ENCODE results near the gene RAD9A.
"Not testable (repeated sequence)": the region's sequence is repeated elsewhere in the genome, so short reads cannot be mapped to it uniquely, and the experiment has no call there.

RAD9A gene

GRCh38 chr11:67418476-67419281, 26.9 kb downstream of the RAD9A start:
- DNase-seq (ENCODE audit: insufficient read length) (no peak), FAIRE-seq (peak; percentile 68)
- TF ChIP-seq TAF1 (IDR thresholded peaks at IDR 0.05; ENCODE audit: borderline replicate concordance, low read depth, low read length): no peak
- no peak for TF ChIP-seq POLR2AphosphoS5 (IDR thresholded peaks at IDR 0.05; ENCODE audit: low read depth, low read length)
- no peak for TF ChIP-seq POLR2A (IDR thresholded peaks at IDR 0.05; ENCODE audit: low read depth, low read length)

DNA sequence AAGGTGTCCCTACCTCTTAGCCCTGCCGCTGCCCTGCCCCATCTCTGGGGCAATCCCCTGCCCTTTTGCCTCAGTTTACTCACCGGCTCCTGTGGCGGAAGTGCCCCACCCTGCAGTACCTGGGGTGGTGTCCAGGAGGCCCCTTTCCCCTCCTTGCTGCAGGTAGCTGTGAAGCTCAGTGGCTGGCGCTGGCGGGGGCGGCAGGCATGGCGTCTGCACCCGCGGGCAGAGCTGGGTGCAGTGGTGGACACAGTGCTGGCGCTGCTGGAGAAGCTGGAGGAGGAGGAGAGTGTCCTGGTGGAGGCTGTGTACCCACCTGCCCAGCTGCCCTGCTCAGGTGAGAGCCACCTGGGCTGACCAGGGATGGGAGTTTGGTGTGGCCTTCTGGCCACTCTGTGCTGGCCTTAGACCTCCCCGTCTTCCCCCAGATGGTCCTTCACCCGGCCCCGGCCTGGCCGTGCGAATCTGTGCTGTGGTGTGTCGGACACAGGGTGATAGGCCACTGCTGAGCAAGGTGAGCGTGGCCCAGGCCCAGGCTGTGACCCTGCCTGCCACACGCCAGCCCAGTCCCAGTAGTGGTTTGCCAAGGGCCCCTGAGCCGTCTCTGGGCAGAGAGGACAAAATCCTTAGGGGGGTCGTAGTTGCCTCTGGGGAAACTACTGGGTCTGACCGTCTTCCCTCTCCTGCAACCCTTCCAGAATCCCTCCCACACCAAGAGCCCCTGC, 27.7 kb downstream of the RAD9A start:
- no peak for TF ChIP-seq POLR2A (IDR thresholded peaks at IDR 0.05; ENCODE audit: low read depth, low read length)
- TF ChIP-seq TAF1 (IDR thresholded peaks at IDR 0.05; ENCODE audit: borderline replicate concordance, low read depth, low read length): no peak
- TF ChIP-seq POLR2AphosphoS5 (IDR thresholded peaks at IDR 0.05; ENCODE audit: low read depth, low read length): no peak
- FAIRE-seq (no peak), DNase-seq (ENCODE audit: insufficient read length) (no peak)

DNA sequence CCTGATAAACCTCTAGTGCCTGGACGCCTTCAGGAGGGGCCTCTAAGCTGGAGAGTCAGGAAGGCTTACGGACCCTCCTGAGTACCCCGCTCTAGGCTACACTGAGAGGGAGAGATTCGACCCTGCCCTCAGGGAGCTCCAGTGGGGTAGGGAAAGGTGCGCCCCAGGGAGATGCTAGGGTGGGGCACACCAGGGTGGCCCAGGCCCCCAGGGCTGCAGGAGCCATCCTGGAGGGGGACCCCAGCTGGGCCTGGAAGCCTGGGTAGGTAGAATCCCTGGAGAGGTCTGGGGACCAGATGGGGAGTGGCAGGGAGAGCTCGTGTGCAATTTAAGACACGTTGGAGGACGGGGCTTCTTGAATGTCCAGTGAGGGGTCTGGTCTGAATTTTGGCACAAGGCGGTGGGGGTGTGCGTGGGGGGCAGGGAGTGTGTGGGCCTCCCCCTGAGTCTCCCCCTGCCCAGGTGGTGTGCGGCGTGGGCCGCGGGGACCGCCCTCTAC, 28.4 kb downstream of the RAD9A start:
- FAIRE-seq (no peak), DNase-seq (ENCODE audit: insufficient read length) (no peak)
- TF ChIP-seq POLR2A (IDR thresholded peaks at IDR 0.05; ENCODE audit: low read depth, low read length): no peak
- no peak for TF ChIP-seq TAF1 (IDR thresholded peaks at IDR 0.05; ENCODE audit: borderline replicate concordance, low read depth, low read length)
- TF ChIP-seq POLR2AphosphoS5 (IDR thresholded peaks at IDR 0.05; ENCODE audit: low read depth, low read length): no peak

DNA sequence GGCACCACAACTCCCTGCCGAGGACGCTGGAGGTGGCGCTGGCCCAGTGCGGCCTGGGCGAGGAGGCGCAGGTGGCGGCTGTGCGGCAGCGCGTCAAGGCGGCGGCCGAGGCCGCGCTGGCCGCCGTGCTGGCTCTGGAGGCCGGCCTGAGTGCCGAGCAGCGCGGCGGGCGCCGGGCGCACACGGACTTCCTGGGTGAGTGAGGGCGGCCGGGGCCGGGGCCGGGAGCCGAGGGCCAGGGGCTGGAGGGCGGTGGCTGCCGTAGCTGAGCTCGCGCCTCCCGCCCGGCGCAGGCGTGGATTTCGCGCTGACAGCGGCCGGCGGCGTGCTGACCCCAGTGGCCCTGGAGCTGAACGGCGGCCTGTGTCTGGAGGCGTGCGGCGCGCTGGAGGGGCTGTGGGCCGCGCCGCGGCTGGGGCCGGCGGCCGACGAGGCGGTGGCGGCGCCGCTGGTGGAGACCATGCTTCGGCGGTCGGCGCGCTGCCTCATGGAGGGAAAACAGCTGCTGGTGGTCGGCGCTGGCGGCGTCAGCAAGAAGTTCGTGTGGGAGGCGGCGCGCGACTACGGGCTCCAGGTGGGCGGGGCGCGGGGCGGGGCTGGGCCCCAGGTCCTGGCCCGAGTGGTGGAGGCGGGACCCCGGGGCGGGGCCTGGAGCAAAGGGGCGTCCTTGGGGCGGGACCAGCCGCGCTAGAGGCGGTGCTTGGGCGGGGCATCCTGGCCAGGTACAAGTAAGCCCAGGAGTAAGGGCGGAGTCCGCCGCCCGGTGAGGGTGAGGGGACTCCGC, 29.1 kb downstream of the RAD9A start:
- FAIRE-seq (peak; percentile 100), DNase-seq (ENCODE audit: insufficient read length) (peak; percentile 99)
- TF ChIP-seq POLR2AphosphoS5 (IDR thresholded peaks at IDR 0.05; ENCODE audit: low read depth, low read length) (no peak), POLR2A (IDR thresholded peaks at IDR 0.05; ENCODE audit: low read depth, low read length) (no peak; the same call in 1 of the 2 replicates), TAF1 (IDR thresholded peaks at IDR 0.05; ENCODE audit: borderline replicate concordance, low read depth, low read length) (no peak)

DNA sequence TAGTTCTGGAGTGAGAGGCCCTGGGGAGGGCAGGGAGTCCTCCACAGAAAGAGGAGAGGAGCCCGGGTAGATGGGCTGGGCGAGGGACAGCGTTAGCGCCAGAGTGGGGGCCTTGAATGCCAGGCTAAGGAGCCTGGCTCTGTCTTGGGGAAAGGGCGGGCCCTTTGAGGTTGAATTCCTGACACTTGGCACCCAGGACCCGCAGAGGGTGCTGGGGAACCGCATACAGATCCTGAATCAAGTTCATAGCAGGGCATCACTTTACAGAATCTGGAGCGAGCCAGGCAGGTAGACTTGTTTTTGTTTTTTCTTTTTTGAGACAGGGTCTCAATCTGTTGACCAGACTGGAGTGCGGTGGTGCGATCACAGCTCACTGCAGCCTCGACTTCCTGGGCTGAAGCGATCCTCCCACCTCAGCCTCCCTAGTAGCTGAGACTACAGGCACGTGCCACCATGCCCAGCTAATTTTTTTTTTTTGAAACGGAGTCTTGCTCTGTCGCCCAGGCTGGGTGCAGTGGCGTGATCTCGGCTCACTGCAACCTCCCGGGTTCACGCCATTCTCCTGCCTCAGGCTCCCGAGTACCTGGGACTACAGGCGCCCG, 29.7 kb downstream of the RAD9A start:
- FAIRE-seq (no peak), DNase-seq (ENCODE audit: insufficient read length) (no peak)
- TF ChIP-seq POLR2AphosphoS5 (IDR thresholded peaks at IDR 0.05; ENCODE audit: low read depth, low read length): no peak

GRCh38 chr11:67422891-67423290, 31.1 kb downstream of the RAD9A start:
- DNase-seq (ENCODE audit: insufficient read length): no peak
- FAIRE-seq: peak; percentile 63
- no peak for TF ChIP-seq POLR2A (IDR thresholded peaks at IDR 0.05; ENCODE audit: low read depth, low read length)
- TF ChIP-seq TAF1 (IDR thresholded peaks at IDR 0.05; ENCODE audit: borderline replicate concordance, low read depth, low read length): no peak
- TF ChIP-seq POLR2AphosphoS5 (IDR thresholded peaks at IDR 0.05; ENCODE audit: low read depth, low read length): no peak

DNA sequence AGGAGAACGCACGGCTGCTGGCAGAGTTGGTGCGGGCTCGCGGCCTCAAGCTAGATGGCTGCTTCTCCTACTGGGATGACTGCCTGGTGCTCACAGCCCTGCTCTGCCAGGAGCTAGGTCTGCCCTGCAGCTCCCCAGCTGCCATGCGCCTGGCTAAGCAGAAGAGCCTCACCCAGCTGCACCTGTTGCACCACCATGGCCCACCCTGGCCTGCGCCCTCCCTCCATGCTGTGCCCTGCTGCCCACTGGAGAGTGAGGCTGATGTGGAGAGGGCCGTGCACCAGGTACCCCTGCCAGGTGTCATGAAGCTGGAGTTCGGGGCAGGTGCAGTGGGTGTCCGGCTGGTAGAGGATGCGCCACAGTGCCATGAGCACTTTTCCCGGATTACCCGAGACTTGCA, 31.7 kb downstream of the RAD9A start:
- DNase-seq (ENCODE audit: insufficient read length) (no peak), FAIRE-seq (no peak)
- TF ChIP-seq TAF1 (IDR thresholded peaks at IDR 0.05; ENCODE audit: borderline replicate concordance, low read depth, low read length): no peak
- TF ChIP-seq POLR2A (IDR thresholded peaks at IDR 0.05; ENCODE audit: low read depth, low read length): no peak
- no peak for TF ChIP-seq POLR2AphosphoS5 (IDR thresholded peaks at IDR 0.05; ENCODE audit: low read depth, low read length)

GRCh38 chr11:67423891-67424613, 32.3 kb downstream of the RAD9A start:
- FAIRE-seq: no peak
- no peak for DNase-seq (ENCODE audit: insufficient read length)
- TF ChIP-seq POLR2AphosphoS5 (IDR thresholded peaks at IDR 0.05; ENCODE audit: low read depth, low read length) (no peak), POLR2A (IDR thresholded peaks at IDR 0.05; ENCODE audit: low read depth, low read length) (no peak), TAF1 (IDR thresholded peaks at IDR 0.05; ENCODE audit: borderline replicate concordance, low read depth, low read length) (no peak)

DNA sequence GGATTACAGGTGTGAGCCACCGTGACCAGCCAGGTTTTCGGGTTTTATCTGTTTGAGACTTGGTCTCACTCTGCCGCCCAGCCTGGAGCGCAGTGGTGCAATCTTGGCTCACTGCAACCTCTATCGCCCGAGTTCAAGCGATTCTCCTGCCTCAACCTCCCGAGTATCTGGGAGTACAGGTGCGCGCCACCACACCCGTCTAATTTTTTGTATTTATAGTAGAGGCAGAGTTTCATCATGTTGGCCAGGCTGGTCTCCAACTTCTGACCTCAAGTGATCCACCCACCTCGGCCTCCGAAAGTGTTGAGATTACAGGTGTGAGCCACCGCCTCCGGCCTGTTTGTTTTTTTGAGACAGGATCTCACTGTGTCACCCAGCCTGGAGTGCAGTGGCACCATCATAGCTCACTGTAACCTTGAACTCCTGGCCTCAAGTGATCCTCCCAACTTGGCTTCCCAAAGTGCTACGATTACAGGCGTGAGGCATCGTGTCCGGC, 35.6 kb downstream of the RAD9A start:
- not testable (repeated sequence) for FAIRE-seq; DNase-seq (ENCODE audit: insufficient read length)

DNA sequence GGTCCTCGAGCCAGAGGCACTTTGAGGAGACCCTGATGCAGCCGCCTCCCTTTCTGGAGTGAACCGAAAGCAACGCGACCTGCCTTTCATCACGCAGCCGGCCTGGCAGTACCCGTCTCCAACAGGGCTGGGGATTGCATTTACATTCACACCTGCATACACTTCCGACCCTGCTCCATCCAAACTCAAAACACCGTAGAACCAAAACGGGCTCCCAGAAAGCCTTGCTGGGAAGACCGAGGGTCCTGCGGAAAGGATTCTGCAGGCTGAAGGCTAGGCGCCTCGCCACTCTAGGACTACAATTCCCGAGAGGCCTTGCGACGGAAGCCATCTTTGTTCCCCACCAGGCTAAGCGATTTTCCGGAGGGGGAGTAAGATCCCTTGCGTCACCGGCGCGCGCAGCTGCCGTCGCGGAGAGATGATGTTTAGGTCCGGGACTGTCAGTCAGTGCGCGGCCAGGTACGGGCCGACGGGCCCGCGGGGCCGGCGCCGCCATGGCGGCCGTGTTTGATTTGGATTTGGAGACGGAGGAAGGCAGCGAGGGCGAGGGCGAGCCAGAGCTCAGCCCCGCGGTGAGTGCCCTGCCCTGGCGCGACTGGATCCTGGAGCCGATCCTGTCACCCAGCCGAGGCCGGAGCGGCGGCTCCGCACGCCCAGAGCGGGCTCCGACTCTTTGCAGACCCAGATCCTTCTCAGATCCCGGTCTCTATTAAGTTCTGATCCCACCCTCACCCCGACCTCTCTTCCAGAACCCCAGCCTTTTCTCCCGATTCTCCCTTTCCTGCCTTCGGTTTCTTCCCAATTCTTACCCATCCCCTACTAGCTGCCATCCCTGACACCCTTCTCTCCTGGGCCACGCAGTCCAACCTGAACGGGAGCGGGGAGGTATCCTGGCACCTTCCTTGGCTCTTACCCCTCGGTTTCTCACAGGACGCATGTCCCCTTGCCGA, 36.5 kb downstream of the RAD9A start, which contains the start of gene RPS6KB2:
TSS of gene RPS6KB2 (plus strand) at position 443 of the 950 bp plus-strand sequence. CDS start at position 495, 52 bp downstream.
- TF ChIP-seq TAF1 (IDR thresholded peaks at IDR 0.05; ENCODE audit: borderline replicate concordance, low read depth, low read length): peak; percentile 76
- no peak for TF ChIP-seq POLR2AphosphoS5 (IDR thresholded peaks at IDR 0.05; ENCODE audit: low read depth, low read length)
- peak; percentile 81 for TF ChIP-seq POLR2A (IDR thresholded peaks at IDR 0.05; ENCODE audit: low read depth, low read length)
- FAIRE-seq (peak; percentile 100), DNase-seq (ENCODE audit: insufficient read length) (peak; percentile 100)

All from GM12892 (cell line).